GM18873 (cell line): ENCODE data around the gene RFXANK.
"Not testable (repeated sequence)": the region's sequence is repeated elsewhere in the genome, so short reads cannot be mapped to it uniquely, and the experiment has no call there.

ENCODE experiments used
- ATAC-seq: cut with Tn5 transposase; IDR thresholded peaks from one replicate; pipeline ENCODE4 v1.9.1; 2021; ENCODE audit warnings: mild to moderate bottlenecking, moderate library complexity, moderate number of reproducible peaks; ENCODE audit not compliant: unreplicated experiment, low FRiP score

RFXANK gene

GRCh38 chr19:19192078-19192882, at the start of gene RFXANK, which contains the start of gene BORCS8:
RFXANK (plus strand) TSS chr19:19192258; CDS start chr19:19193947, 1,689 bp downstream.
BORCS8 (minus strand) TSS chr19:19192152; CDS start chr19:19192117, 35 bp downstream.
- peak; percentile 76 for ATAC-seq

- ATAC-seq = no peak
Measured at GRCh38 chr19:19142347-19142746, 49.7 kb upstream of the RFXANK start.

- ATAC-seq = no peak
Measured at GRCh38 chr19:19145281-19145680, 46.8 kb upstream of the RFXANK start.

- no peak for ATAC-seq
Measured at GRCh38 chr19:19145684-19146608, 46.1 kb upstream of the RFXANK start.

GRCh38 chr19:19146865-19147264, 45.2 kb upstream of the RFXANK start:
- no peak for ATAC-seq

GRCh38 chr19:19147344-19147743, 44.7 kb upstream of the RFXANK start:
- no peak for ATAC-seq

- ATAC-seq = not testable (repeated sequence)
Measured at GRCh38 chr19:19148504-19148903, 43.6 kb upstream of the RFXANK start.

GRCh38 chr19:19149435-19149834, 42.6 kb upstream of the RFXANK start:
- ATAC-seq = no peak

- ATAC-seq = no peak
Measured at GRCh38 chr19:19151418-19151817, 40.6 kb upstream of the RFXANK start.

- no peak for ATAC-seq
Measured at GRCh38 chr19:19152668-19153384, 39.2 kb upstream of the RFXANK start.

GRCh38 chr19:19154768-19155494, 37.1 kb upstream of the RFXANK start:
- ATAC-seq = no peak

- peak; percentile 57 for ATAC-seq
Measured at GRCh38 chr19:19155495-19156219, 36.4 kb upstream of the RFXANK start.

GRCh38 chr19:19157808-19158207, 34.2 kb upstream of the RFXANK start:
- ATAC-seq = no peak

- ATAC-seq = no peak
Measured at GRCh38 chr19:19159534-19159933, 32.5 kb upstream of the RFXANK start.

GRCh38 chr19:19160461-19161035, 31.5 kb upstream of the RFXANK start:
- no peak for ATAC-seq

GRCh38 chr19:19162495-19162894, 29.6 kb upstream of the RFXANK start:
- ATAC-seq = no peak

GRCh38 chr19:19165396-19165795, 26.7 kb upstream of the RFXANK start:
- no peak for ATAC-seq

GRCh38 chr19:19167612-19168011, 24.4 kb upstream of the RFXANK start:
- ATAC-seq = no peak
